GDM1 (cell line): ENCODE data around the gene PILRA.
"Not testable (repeated sequence)": the region's sequence is repeated elsewhere in the genome, so short reads cannot be mapped to it uniquely, and the experiment has no call there.

Experiments used
- DNase-seq: peaks from one replicate; lab custom pipeline; 2025; lab: John Stamatoyannopoulos, UW

The PILRA gene

DNA sequence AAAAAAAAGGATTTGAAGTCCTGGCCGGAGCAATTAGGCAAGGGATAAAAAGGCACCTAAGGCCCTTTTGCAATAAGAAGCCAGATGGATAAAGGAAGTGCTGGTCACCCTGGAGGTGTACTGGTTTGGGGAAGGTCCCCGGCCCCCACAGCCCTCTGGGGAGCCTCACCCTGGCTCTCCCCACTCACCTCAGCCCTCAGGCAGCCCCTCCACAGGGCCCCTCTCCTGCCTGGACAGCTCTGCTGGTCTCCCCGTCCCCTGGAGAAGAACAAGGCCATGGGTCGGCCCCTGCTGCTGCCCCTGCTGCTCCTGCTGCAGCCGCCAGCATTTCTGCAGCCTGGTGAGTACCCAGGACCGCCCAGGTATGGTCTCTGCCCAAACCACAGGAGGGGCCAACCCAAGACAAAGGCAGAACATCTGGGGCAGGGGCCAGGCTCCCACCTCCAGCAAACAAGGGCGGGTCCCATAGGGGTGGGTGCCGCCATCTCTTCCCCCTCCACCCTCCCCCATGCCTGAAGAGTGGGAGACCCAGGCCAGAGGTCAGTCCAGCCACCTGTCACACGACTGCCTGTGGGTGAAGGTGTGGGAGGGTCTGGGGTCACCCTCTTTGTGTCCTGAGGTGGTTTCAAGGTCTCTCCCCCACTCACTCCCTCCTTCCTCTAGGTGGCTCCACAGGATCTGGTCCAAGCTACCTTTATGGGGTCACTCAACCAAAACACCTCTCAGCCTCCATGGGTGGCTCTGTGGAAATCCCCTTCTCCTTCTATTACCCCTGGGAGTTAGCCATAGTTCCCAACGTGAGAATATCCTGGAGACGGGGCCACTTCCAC lies 15.0 kb upstream of the PILRA start, which contains the start of gene PILRB:
Gene PILRB, plus strand, starts transcription at position 91 of the 830 bp plus-strand sequence. Its CDS starts 186 bp downstream, at position 277.
- no peak for DNase-seq

DNA sequence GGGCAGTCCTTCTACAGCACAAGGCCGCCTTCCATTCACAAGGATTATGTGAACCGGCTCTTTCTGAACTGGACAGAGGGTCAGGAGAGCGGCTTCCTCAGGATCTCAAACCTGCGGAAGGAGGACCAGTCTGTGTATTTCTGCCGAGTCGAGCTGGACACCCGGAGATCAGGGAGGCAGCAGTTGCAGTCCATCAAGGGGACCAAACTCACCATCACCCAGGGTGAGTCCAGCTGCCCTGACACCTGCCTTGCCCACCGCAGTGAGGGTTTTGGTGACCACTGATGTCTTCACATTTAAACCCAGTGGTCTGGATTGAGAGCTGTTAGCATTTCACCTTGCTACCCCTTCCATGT lies 14.5 kb upstream of the PILRA start:
- DNase-seq, result no peak

DNA sequence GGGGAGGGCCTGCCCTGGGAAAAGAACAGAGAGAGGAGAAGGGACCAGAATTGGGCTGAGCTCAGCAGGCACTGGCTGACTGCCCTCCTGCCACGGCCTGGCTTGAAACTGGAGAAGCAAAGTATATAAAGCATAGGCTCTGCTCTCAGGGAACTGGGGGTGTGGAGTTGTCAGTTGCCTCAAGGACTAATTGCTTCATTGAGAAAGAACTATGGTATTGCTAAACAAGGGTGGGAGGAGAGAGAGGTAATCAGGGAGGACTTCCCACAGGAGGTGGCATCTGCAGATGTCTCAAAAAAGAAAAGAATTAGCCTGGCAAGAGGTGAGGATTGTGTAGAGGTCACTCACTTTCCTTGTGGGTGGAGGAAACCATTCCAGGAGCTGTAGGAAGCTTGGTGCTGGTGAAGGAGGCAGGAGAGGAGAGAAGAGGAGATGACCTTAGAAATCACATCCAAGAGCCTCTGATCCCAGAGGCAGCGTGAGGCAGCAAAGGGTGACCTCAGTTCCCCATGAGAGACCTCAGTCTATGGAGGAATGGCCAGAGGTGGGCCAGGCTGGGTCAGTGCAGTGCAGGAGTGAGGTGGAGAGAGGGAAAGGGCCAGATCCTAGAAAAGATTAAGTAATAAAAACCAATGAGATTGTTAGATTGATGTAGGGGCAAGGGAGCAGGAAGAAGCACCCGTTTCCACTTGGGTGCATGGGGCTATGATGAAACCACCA lies 13.0 kb upstream of the PILRA start:
- no peak for DNase-seq

DNA sequence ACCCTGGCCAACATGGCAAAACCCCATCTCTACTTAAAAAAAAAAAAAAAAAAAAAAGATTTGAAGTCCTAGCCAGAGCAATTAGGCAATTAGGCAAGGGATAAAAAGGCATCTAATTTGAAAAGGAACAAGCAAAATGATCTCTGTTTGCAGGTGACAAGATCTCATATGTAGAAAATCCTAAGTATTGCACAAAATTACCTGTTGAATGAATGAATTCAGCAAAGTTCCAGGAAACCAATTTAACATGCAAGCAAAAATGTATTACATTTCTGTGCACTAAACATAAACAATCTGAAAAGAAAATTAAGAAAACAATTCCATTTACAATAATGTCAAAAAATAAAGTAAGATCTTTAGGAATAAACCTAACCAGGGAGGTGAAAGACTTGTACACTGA lies 10.2 kb upstream of the PILRA start:
- DNase-seq, result no peak

DNA sequence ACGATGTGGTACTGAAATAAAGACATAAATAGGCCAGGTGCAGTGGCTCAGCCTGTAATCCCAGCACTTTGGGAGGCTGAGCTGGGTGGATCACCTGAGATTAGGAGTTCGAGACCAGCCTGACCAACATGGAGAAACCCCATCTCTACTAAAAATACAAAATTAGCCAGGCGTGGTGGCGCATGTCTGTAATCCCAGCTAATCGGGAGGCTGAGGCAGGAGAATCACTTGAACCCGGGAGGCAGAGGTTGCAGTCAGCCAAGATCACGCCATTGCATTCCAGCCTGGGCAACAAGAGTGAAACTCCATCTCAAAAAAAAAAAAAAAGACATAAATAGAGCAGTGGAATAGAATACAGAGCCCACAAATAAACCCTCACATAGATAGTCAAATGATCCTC lies 9.5 kb upstream of the PILRA start:
- not testable (repeated sequence) for DNase-seq

DNA sequence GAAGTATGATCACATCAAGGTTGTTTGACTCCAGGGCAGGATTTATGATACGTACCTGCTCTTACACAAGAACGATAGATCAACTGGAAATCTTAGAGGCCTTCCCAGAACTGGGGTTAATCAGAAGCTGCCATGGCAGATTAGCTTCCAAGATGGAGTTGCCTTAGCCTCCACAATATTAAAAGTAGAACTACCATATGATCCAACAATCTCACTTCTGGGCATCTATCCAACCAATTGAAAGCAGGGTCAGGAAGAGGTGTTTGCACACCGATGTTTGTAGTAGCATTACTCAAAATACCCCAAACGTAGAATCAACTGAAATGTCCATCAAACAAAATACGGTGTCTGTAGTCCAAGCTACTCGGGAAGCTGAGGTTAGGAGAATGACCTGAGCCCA lies 8.8 kb upstream of the PILRA start:
- DNase-seq, result no peak

DNA sequence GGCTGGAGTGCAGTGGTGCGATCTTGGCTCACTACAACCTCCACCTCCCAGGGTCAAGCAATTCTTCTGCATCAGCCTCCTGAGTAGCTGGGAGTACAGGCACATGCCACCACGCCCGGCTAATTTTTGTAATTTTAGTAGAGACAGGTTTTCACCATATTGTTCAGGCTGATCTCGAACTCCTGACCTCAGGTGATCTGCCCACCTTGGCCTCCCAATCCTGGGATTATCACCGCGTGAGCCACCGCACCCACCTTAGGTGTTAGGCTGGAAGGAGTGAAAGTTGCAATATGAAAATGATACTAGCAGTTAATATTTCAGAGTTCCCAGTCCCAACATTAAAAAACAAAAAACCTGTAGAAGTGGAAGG lies 7.3 kb upstream of the PILRA start:
- DNase-seq, result not testable (repeated sequence)

DNA sequence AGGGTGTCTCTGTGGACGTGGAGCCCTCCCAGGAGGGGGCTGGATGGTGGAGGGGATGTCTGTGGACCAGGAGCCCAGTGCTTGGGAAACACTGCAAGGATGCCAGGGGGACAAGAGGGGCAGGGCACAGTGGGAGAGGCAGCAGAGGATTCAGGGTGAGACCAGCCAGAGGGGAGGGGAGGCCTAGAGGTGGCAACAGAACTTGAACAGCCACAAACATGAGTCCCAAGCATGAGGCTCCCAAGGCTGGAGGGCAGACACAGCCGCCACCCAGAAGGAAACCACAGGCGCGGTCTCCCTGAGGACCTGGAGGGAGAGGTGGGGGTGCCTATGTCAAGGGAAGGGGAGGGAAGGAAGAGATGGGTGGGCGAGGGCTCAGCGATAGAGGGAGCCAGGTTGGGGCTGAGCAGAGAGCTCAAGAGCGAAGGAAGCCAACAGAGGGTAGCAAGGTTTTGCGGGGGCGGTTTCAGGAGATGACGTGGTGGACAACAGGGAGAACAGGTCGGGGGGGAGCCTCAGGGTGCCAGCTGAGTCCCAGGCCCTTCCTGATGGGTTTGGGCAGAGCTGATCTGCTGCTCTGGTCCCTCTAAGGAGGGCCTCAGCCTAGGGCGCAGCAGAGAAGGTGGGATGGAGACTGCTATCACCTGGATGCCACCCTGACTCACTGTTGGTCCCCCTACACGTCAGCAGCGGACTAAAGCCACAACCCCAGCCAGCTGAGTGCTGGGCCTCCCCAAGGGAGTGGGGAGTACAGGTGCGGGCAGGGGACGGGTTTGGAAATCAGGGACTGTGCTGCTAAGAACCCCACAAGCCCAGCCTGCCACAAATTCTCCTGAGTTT lies 6.7 kb upstream of the PILRA start:
- DNase-seq, result peak; percentile 29

DNA sequence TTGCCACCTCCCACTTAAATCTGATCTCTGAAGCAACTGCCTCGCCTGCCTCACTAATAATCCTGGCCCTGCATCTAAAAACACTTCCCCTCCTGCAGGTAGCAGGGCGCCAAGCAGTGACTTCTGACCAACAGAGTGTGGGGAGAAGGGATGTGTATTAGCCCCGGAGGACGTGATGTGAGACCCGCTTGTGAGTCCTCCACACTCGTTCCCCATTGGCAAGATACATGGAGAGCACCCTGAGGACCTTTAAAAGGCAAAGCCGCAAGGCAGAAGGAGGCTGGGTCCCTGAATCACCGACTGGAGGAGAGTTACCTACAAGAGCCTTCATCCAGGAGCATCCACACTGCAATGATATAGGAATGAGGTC lies 6.1 kb upstream of the PILRA start:
- DNase-seq, result no peak

DNA sequence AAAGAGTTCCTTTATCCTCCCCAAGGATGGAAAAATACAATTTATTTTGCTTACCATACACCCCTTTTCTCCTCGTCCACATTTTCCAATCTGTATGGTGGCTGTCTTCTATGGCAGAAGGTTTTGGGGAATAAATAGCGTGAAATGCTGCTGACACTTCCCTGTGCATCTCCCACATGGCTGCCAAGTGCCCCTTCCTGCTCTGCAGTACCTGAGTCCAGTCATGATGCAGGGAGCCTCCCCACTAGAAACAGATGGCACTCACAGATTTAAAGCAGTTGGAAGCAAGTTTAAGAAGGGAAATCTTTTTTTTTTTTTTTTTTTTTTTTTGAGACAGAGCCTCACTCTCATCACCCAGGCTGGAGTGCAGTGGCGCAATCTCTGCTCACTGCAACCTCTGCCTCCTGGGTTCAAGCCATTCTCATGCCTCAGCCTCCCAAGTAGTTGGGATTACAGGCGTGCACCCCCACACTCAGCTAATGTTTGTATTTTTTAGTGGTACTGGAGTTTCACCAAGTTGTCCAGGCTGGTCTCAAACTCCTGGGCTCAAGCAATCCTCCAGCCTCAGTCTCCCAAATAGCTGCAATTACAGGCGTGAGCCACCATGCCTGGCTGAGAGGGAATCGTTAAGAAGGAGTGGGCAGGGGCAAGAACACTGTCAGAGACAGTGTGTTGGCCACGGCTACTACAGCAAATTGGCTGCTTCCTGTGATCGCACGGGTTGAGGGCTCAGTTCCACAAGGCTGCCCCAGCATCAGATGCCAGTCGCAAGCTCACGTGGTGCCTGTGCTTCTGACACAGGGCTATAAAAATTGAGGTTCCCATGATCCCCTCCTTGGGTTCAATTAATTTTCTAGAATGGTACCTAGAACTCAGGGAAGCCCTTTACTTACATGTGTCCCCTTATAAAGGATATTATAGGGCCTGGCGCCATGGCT lies 5.3 kb upstream of the PILRA start:
- DNase-seq, result no peak

DNA sequence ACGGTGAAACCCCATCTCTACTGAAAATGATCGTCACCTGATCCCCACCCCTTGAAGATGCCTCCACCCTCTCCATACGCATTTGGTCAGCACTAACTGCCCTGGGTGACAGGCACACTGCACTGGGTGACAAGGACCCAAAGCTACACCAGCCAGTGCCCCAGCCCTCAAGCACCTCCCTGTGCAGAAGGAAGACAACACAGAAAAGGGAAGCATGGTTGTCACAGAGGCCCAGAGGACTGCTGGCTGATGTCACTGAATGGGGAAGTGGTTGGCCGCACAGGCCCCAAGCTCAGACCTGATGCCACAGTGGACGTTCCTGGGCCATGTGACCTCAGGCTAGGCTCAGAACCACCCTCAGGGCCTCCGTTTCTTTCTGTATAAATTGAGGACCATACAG lies 4.2 kb upstream of the PILRA start:
- peak; percentile 88 for DNase-seq

DNA sequence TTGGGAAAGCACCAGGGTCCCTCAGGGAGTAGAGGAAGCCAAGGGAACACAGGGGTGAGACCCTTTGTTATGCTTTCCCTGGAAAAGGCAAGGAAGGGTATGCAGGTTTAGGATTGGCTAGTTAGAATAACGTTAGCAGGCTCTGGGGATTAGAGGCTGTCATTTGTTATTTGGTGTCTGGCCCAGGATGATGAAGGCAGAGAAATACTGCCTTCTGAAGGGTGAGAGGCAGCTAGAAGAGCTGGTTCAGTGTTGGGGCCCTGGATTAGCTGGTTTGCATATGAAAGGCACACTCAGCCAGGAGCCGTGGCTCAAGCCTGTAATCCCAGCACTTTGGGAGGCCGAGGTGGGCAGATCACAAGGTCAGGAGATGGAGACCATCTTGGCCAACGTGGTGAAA lies 3.0 kb upstream of the PILRA start:
- no peak for DNase-seq

DNA sequence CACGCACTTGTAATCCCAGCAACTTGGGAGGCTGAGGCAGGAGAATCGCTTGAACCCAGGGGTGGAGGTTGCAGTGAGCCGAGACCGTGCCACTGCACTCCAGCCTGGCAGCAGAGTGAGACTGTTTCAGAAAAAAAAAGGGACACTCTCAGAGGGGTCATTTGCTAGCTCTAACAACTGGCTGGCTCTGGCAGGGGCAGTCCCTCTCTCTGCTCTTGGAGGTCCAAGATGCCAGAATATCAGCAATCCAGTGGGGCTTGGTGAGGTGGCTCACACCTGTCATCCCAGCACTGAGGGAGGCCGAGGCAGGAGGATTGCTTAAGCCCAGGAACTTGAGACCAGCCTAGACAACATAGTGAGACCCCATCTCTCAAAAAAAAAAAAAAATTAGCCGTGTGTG lies 2.5 kb upstream of the PILRA start:
- DNase-seq, result no peak

DNA sequence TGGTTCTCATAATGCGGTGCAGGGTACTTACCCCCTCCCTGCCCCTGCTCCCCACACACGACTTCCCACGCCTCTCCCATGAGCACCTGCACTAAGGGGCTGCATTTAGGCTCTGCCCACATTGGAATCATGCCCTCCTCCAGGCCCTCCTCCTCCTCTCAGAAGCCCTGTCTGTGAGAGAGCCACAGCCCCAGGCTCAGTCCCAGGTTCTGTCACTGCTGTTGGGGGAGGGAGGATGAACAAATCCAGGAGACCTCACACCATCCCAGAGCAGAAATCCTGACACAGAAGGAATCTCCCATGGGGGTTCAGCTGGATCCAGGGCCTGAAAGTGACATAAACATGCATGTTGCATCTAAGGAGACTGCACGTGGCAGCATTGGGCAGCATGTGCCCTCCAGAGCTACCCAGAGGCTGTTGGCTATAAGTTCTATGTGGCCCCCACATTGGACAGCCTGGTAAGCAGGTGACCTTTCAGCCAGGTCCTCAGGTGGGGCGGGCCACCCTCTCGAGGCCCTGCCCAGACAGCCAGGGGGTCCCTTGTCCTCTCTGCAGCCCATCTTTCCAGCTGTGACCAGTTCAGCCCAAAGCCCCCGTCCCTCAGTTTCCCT lies 1.6 kb upstream of the PILRA start:
- DNase-seq, result no peak

DNA sequence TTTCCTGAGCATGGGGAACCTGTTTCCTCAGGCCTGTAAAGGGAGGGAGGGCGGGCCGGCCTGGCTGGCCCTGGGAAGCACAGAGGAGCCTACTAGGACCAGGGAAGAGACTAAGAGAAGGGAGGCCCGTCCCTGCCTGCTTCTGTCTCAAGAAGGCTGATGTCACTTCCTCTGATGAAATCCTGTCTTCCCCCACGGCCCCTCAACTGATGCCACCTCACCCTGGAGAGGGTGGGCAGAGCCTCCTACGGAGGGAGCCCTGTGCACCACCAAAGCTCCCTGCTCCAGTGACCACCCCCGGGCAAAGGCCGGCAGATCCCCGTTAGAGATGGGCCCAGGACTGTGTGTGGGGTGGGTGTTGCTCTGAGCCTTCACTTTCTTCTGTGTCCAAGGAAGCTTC lies 1.0 kb upstream of the PILRA start:
- DNase-seq, result no peak

DNA sequence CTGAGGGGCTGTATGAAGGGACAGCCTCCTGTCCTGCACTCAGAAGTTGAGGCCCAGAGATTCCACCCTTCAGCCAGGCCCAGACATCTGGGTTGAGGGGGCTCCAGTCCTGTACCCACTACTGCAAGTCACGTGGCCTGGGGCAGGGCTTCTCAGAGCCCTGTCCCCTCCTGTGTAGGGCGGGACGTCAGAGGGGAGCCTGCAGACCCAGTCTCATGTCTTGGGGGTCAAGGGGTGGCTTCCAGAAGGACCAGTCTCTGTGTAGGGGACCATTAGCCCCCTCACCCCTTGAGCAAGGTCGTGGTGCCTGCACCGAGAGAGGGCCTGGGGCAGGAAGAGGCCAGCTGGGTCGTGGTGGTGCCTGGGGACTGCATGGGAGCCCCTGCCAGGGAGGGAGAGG lies 593 bp upstream of the PILRA start:
- DNase-seq, result no peak

DNA sequence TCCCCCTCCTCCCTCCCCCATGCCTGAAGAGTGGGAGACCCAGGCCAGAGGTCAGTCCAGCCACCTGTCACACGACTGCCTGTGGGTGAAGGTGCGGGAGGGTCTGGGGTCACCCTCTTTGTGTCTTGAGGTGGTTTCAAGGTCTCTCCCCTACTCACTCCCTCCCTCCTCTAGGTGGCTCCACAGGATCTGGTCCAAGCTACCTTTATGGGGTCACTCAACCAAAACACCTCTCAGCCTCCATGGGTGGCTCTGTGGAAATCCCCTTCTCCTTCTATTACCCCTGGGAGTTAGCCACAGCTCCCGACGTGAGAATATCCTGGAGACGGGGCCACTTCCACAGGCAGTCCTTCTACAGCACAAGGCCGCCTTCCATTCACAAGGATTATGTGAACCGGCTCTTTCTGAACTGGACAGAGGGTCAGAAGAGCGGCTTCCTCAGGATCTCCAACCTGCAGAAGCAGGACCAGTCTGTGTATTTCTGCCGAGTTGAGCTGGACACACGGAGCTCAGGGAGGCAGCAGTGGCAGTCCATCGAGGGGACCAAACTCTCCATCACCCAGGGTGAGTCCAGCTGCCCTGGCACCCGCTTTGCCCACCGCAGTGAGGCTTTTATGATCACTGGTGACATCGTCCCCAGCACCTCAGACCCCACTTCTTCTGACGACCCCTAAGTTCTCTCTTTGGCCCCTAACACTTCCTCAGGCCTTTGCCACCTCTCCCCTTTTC lies 747 bp downstream of the PILRA start:
- DNase-seq, result not testable (repeated sequence)

DNA sequence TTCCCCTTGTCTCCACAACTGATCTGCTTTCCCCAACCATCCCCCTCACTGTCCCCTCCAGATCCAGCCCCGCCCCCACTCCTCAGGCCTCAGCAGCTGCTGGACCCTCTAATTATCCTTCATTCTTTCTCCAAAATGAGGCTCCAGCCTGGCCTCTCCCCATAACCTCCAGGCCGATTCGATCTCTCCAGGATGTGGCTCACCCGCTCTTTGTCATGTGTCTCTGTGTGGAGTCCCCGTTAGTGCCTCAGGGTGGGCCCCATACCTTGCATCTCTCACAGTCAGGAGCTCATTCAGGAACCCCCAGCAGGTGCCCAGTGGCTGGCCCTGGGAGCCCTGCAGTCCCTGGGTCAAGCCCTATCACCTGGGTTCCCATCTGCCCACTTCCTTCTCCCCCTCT lies 1.3 kb downstream of the PILRA start:
- DNase-seq, result no peak

DNA sequence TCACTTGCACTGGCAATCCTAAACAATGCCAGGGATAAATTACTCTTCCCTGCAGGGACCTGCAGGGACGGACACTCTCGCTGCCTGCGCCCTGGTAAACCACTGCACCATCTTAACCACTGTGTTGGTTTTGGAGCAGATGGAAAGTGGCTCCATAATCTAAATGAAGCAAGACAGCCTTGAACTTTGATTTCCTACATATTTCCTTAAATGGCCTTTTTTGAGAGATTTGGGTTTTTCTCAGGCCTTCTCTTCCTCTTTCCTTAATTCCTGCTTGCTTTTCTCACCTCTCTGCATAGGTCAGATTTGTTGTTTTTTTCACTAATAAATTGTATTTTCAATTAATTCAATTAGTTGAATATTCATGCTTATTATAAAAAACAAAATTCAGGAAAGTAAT lies 2.8 kb downstream of the PILRA start:
- DNase-seq, result no peak

DNA sequence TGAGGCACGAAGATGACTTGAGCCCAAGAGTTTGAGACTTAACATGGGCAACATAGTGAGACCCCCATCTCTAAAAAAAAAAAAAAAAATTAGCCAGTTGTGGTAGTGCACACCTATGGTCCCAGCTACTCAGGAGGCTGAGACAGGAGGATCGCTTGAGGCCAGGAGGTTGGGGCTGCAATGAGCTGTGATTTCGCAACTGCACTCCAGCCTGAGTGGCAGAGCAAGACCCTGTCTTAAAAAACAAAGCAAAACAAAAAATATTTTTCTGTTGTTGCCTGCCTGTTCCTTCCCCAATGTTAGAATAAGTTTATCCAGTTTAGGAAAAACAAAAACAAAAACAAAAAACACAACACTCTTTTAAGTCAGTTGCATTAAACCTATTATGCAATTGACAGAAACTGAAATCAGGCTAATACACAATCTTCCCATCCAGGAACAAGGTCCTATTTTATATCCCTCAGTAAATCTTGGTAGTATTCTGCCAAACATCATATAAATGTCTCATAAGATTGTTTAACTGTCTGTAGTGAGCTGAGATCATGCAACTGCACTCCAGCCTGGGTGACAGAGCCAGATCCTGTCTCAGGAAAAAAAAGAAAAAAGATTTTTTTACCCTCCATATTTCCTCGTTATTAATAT lies 4.9 kb downstream of the PILRA start:
- DNase-seq, result no peak
